Panc1 (cell line): ENCODE results near the gene FN1. TPM values are rescaled to one million over a fixed set of nuclear protein-coding genes. Genes with fewer than 3 reads are reported as not detected.

Experiments used
- ATAC-seq: fragments of 200-7000 bp; cut with Tn5 transposase; 2 replicates; pipeline ENCODE4 v1.9.1; 2020; ENCODE audit warnings: mild to moderate bottlenecking, moderate library complexity
- BruUV-seq: library from RNA; stranded (reverse); fragments of 400-500 nt; replicated peaks from 2 replicates; lab custom pipeline; 2021; lab: Mats Ljungman, UMichigan
- CTCF ChIA-PET: fragments of 300-600 bp; sonication (Branson Sonifier 250); formaldehyde crosslinking; loops from one replicate; lab custom pipeline; 2022; ENCODE audit warnings: antibody characterized with exemption; lab: Charles Lee
- POLR2A ChIA-PET: fragments of 300-600 bp; sonication (Branson Sonifier 250); formaldehyde crosslinking; loops from one replicate; lab custom pipeline; 2022; ENCODE audit warnings: antibody characterized with exemption; lab: Charles Lee
- DNase-seq: peaks from one replicate; pipeline ENCODE4 v3.0.0-alpha.2; 2010; ENCODE audit warnings: low read depth, low spot score
- H3K27ac ChIP-seq: 2 replicates; pipeline ENCODE4 v1.5.1; 2011; ENCODE audit warnings: mild to moderate bottlenecking, low read length, inconsistent platforms
- H3K27me3 ChIP-seq: fragments of 200-500 bp; sonication (Bioruptor generic); 2 replicates; pipeline ENCODE4 v1.6.0; 2014; ENCODE audit warnings: low read length, inconsistent platforms; ENCODE audit not compliant: control insufficient read depth, insufficient read depth
- H3K36me3 ChIP-seq: fragments of 200-500 bp; sonication (Bioruptor generic); 2 replicates; pipeline ENCODE4 v1.5.1; 2014; ENCODE audit warnings: inconsistent platforms, mild to moderate bottlenecking, low read length, moderate library complexity; ENCODE audit not compliant: control insufficient read depth, insufficient read depth
- H3K4me1 ChIP-seq: 2 replicates; pipeline ENCODE4 v1.5.1; 2011; ENCODE audit warnings: inconsistent platforms, mild to moderate bottlenecking, low read length, moderate library complexity; ENCODE audit not compliant: control insufficient read depth, insufficient read depth
- H3K4me3 ChIP-seq, 2 experiments: 2 replicates each; pipeline ENCODE4 v1.5.1; 2011 to 2012; ENCODE audit warnings: low read depth in 2 of 2, low read length in 2 of 2, mild to moderate bottlenecking in 2 of 2, inconsistent platforms in 1 of 2, moderate library complexity in 1 of 2
- H3K9me3 ChIP-seq: fragments of 200-500 bp; sonication (Bioruptor generic); 2 replicates; pipeline ENCODE4 v1.5.1; 2014; ENCODE audit warnings: low read depth, mild to moderate bottlenecking, inconsistent platforms, low read length, moderate library complexity; ENCODE audit not compliant: control insufficient read depth, insufficient read depth
- POLR2AphosphoS5 ChIP-seq: IDR thresholded peaks from 2 replicates; pipeline ENCODE4 v1.6.1; 2012; ENCODE audit warnings: mild to moderate bottlenecking, low read depth, low read length, moderate library complexity
- SIN3A ChIP-seq: IDR thresholded peaks from 2 replicates; pipeline ENCODE4 v1.6.1; 2012; ENCODE audit warnings: low read depth, mild to moderate bottlenecking, low read length, moderate library complexity, borderline replicate concordance; ENCODE audit not compliant: insufficient read depth
- TCF7L2 ChIP-seq: IDR thresholded peaks from 2 replicates; pipeline ENCODE4 v1.6.1; 2011; ENCODE audit warnings: mild to moderate bottlenecking, low read depth, low read length, inconsistent platforms
- in situ Hi-C: cut with HindIII; loops from 2 replicates; pipeline ENCODE4 v1.10.0; 2016; ENCODE audit warnings: low sequenced_read_pairs, low pct_unique_long_range_greater_than_20kb
- intact Hi-C: fragments of 100-400 bp; cut with micrococcal nuclease; formaldehyde crosslinking; loops from one replicate; pipeline ENCODE4 v1.10.0; 2022; ENCODE audit not compliant: unreplicated experiment
- total RNA-seq: library from RNA; stranded (reverse); gene quantifications from one replicate; pipeline ENCODE4 v1.2.1, GENCODE V29; 2021; ENCODE audit not compliant: unreplicated experiment
- TF ChIP-seq, protein P1 (sequence below), 2 experiments: IDR thresholded peaks; 2 replicates each; pipeline ENCODE4 v1.6.1; 2011 to 2012; ENCODE audit warnings: low read depth in 2 of 2, control low read depth in 1 of 2, low read length in 1 of 2, mild to moderate bottlenecking in 1 of 2, moderate library complexity in 1 of 2; ENCODE audit not compliant: insufficient read depth in 1 of 2
- TF ChIP-seq, protein P2 (sequence below): fragments of 450-650 bp; IDR thresholded peaks from 2 replicates; pipeline ENCODE4 v1.5.1; 2017; ENCODE audit warnings: mild to moderate bottlenecking

FN1 gene
- total RNA-seq, 1 experiment from 2014 or later = 4.2 TPM

DNA sequence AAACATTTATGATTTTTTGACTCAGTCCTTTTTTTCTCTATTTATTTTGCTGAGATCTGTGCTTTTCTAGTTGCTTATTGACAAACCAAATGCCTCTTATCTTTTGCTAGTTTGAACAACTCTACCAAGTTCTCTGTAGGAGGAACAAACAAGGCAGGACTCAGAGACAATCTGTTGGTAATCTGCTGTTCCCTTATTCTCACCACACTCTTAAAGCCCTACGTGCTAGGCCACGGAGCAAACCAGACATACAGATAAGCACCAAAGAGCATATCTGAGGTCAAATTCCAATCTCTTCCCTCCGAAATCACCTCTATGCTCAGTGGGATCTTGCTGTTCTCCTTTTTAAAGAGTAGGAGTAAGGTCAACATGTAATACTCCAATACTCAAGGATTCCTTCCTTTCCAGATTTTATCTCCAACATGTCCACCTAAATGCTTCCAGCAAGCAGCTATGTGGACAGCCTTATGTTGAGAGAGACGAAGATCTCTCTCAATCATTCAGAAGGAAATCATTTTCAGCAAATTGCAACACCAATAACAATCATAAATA lies 18.4 kb downstream of the FN1 start:
- ATAC-seq = no peak
- Histone ChIP-seq H3K36me3 (no peaks in the 10 kb centered on the region), H3K27ac (no peak overlapping the region)

DNA sequence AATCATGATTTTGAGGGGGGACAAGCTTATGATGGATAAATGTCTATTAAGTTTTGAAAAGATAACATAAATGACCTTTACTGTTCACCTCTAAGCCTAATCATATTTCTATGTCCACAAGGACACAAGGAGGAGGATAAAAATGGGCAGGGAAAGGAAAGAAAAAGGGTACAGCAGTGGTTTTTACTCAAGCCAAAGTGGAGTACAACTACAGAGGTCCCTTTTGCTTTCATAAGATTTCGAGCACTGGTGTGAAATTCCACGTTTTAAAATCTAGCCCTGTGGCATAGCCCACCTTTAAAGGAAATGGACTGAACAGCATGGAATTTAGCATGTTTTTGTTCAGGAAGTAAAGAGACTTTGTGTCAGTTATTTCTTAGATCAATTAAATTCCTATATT lies 19.2 kb downstream of the FN1 start:
- POLR2A ChIA-PET = no interaction called here
- no peaks in the 10 kb centered on the region for H3K36me3 ChIP-seq
- no peak overlapping the region for H3K27ac ChIP-seq
- TF ChIP-seq POLR2AphosphoS5 (no peak), SIN3A (no peak), TCF7L2 (no peak)
- TF ChIP-seq, protein P1, sequence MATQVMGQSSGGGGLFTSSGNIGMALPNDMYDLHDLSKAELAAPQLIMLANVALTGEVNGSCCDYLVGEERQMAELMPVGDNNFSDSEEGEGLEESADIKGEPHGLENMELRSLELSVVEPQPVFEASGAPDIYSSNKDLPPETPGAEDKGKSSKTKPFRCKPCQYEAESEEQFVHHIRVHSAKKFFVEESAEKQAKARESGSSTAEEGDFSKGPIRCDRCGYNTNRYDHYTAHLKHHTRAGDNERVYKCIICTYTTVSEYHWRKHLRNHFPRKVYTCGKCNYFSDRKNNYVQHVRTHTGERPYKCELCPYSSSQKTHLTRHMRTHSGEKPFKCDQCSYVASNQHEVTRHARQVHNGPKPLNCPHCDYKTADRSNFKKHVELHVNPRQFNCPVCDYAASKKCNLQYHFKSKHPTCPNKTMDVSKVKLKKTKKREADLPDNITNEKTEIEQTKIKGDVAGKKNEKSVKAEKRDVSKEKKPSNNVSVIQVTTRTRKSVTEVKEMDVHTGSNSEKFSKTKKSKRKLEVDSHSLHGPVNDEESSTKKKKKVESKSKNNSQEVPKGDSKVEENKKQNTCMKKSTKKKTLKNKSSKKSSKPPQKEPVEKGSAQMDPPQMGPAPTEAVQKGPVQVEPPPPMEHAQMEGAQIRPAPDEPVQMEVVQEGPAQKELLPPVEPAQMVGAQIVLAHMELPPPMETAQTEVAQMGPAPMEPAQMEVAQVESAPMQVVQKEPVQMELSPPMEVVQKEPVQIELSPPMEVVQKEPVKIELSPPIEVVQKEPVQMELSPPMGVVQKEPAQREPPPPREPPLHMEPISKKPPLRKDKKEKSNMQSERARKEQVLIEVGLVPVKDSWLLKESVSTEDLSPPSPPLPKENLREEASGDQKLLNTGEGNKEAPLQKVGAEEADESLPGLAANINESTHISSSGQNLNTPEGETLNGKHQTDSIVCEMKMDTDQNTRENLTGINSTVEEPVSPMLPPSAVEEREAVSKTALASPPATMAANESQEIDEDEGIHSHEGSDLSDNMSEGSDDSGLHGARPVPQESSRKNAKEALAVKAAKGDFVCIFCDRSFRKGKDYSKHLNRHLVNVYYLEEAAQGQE (IDR thresholded peaks at IDR 0.05; ENCODE audit: insufficient read depth in 1 of 2, low read depth in 2 of 2, low read length in 1 of 2) = no peak
- TF ChIP-seq, protein P2, sequence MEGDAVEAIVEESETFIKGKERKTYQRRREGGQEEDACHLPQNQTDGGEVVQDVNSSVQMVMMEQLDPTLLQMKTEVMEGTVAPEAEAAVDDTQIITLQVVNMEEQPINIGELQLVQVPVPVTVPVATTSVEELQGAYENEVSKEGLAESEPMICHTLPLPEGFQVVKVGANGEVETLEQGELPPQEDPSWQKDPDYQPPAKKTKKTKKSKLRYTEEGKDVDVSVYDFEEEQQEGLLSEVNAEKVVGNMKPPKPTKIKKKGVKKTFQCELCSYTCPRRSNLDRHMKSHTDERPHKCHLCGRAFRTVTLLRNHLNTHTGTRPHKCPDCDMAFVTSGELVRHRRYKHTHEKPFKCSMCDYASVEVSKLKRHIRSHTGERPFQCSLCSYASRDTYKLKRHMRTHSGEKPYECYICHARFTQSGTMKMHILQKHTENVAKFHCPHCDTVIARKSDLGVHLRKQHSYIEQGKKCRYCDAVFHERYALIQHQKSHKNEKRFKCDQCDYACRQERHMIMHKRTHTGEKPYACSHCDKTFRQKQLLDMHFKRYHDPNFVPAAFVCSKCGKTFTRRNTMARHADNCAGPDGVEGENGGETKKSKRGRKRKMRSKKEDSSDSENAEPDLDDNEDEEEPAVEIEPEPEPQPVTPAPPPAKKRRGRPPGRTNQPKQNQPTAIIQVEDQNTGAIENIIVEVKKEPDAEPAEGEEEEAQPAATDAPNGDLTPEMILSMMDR = no peak
- ATAC-seq = no peak
- CTCF ChIA-PET = no interaction called here
- H3K9me3 ChIP-seq = no peaks in the 10 kb centered on the region
- in situ Hi-C loops = no loop called here
- DNase-seq = no peak
- intact Hi-C loops = no loop called here
- no peak overlapping the region for H3K4me3 ChIP-seq
- no peaks in the 10 kb centered on the region for H3K4me1 ChIP-seq
- peaks cover 3% of the 10 kb centered on the region; the same call in 1 of the 2 replicates for H3K27me3 ChIP-seq
- BruUV-seq = no TSS peak

More for the DNA sequence above, 18.4 kb downstream of the FN1 start:
- Histone ChIP-seq H3K27me3 (peaks cover 3% of the 10 kb centered on the region; the same call in 1 of the 2 replicates), H3K9me3 (no peaks in the 10 kb centered on the region), H3K4me1 (no peaks in the 10 kb centered on the region), H3K4me3 (no peak overlapping the region)
- BruUV-seq = no TSS peak
- ChIA-PET POLR2A (no interaction called here), CTCF (no interaction called here)
- in situ Hi-C loops (no loop called here), intact Hi-C loops (no loop called here)
- TF ChIP-seq, protein P2 = no peak
- no peak for TF ChIP-seq POLR2AphosphoS5
- TF ChIP-seq, protein P1 (IDR thresholded peaks at IDR 0.05; ENCODE audit: insufficient read depth in 1 of 2, low read depth in 2 of 2, low read length in 1 of 2) = no peak
- TF ChIP-seq TCF7L2 = no peak
- no peak for TF ChIP-seq SIN3A
- DNase-seq = no peak
